Astrocyte (in vitro differentiated cells and primary cell): ENCODE results near the gene PTPRM.

Source experiments
- CTCF ChIP-seq: IDR thresholded peaks from 2 replicates; pipeline ENCODE4 v1.5.1; 2011; ENCODE audit warnings: low read depth, mild to moderate bottlenecking, inconsistent platforms, low read length, moderate library complexity; ENCODE audit not compliant: insufficient read depth
- EZH2 ChIP-seq: IDR thresholded peaks from 2 replicates; pipeline ENCODE4 v1.6.1; 2012; ENCODE audit warnings: mild to moderate bottlenecking, low read length, inconsistent platforms; ENCODE audit not compliant: insufficient read depth

- TF ChIP-seq CTCF (no peak), EZH2 (no peak)
These were observed 610.4 kb downstream of the PTPRM start for GRCh38 chr18:8177330-8178016.
